Measurements from ENCODE around the gene CD7.

The CD7 gene

DNA sequence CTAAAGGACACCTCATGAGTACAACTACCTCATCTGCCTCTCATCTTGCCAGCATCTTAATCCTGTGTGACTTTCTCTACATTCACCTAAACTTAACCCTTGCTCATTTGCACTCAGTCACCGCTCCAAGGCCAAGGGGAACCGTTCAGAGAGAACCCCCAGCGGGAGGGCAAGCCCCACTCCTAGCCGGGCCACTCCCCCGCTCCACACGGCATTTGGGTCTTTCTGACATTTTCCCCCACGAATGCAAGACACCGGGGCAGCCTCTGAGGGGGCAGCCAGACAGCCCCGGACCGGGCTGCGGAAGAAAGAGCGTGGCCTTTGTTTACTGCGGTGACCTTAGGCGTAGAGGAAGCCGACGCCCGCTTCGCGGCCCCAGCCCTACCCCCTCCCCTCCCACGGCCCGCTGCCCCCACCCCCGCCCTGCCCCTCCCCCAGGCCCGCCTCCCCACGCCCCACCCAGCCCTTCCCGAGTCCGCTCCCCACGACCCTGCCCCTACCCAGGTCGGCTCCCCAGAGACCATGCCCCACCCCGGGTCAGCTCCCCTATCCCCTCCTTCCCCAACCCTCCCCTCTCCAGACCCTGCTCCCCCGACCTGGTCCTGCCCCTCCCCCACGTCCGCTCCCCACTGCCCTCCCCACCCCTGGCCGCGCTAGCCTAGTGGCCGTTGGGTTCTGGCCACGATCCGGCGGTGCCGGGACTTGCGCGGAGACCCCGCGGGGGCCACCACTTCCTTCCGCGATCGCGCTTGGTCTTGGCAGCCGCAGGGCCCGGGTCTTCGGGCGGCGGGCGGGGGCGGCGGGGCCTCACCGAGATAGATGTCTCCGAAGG lies 44.7 kb downstream of the CD7 start:
- TF ChIP-seq YY1 (IDR thresholded peaks at IDR 0.05; ENCODE audit: low read depth) (no peak), ZBTB7A (IDR thresholded peaks at IDR 0.05; ENCODE audit: low read depth) (0 out of 2 replicates have a peak, but pooled peaks have one; percentile 2)

- TF ChIP-seq EGR1 (IDR thresholded peaks at IDR 0.05) (no peak), CREB1 (IDR thresholded peaks at IDR 0.05; ENCODE audit: low read depth) (no peak), RAD21 (IDR thresholded peaks at IDR 0.05; ENCODE audit: low read depth) (no peak), FOXM1 (IDR thresholded peaks at IDR 0.05; ENCODE audit: borderline replicate concordance, low read depth) (no peak)
- TF ChIP-seq, protein P1, sequence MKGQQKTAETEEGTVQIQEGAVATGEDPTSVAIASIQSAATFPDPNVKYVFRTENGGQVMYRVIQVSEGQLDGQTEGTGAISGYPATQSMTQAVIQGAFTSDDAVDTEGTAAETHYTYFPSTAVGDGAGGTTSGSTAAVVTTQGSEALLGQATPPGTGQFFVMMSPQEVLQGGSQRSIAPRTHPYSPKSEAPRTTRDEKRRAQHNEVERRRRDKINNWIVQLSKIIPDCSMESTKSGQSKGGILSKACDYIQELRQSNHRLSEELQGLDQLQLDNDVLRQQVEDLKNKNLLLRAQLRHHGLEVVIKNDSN (IDR thresholded peaks at IDR 0.05) = no peak
Measured at GRCh38 chr17:82271401-82271800, 46.0 kb downstream of the CD7 start.

- TF ChIP-seq CEBPB (IDR thresholded peaks at IDR 0.05) (no peak), TEAD4 (IDR thresholded peaks at IDR 0.05) (no peak), EGR1 (IDR thresholded peaks at IDR 0.05) (no peak), EP300 (IDR thresholded peaks at IDR 0.05; ENCODE audit: borderline replicate concordance) (no peak), FOXM1 (IDR thresholded peaks at IDR 0.05; ENCODE audit: borderline replicate concordance, low read depth) (no peak), MAX (IDR thresholded peaks at IDR 0.05) (no peak), RAD21 (IDR thresholded peaks at IDR 0.05; ENCODE audit: low read depth) (no peak), CREB1 (IDR thresholded peaks at IDR 0.05; ENCODE audit: low read depth) (no peak), REST (IDR thresholded peaks at IDR 0.05; ENCODE audit: low read depth) (no peak), NFIC (IDR thresholded peaks at IDR 0.05) (no peak), TAF1 (IDR thresholded peaks at IDR 0.05; ENCODE audit: low read depth) (no peak), TCF12 (IDR thresholded peaks at IDR 0.05; ENCODE audit: low read depth) (no peak), YY1 (IDR thresholded peaks at IDR 0.05; ENCODE audit: low read depth) (no peak), ZBTB7A (IDR thresholded peaks at IDR 0.05; ENCODE audit: low read depth) (no peak)
- TF ChIP-seq, protein P1 (IDR thresholded peaks at IDR 0.05) = no peak
Measured at GRCh38 chr17:82270651-82271050, 46.8 kb downstream of the CD7 start.

DNA sequence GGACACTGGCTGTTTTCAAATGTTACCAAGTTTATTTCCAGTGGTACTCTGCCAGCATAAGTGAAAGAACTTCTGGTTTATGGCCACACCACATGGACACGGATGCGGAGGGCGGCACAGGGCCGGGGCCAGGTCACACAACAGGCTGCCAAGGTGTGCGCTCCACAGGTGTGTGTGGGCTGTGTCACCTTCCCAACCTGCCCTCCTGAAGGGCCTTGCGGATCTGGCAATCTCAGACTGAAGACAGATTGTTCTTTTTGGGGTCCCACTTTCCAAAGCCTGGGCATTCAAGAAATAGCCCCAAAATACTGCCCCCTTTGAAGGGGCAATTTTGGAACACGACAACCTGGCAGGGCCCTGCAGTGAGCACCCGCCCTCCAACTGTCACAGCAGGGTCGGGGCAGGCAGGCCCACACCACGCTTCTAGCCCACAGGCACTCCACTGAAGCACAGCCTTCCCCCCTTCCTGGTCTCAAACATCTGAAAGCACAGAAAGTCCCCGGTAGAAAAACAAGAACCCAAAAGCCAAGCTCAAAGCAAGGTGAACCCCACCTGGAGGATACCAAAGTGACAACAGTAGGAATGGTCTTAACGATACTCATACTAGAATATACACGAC lies 47.4 kb downstream of the CD7 start:
- TF ChIP-seq CEBPB (IDR thresholded peaks at IDR 0.05) (no peak), MAX (IDR thresholded peaks at IDR 0.05) (no peak), TEAD4 (IDR thresholded peaks at IDR 0.05) (no peak), TCF12 (IDR thresholded peaks at IDR 0.05; ENCODE audit: low read depth) (no peak), EP300 (IDR thresholded peaks at IDR 0.05; ENCODE audit: borderline replicate concordance) (no peak), NFIC (IDR thresholded peaks at IDR 0.05) (no peak), RAD21 (IDR thresholded peaks at IDR 0.05; ENCODE audit: low read depth) (no peak), ZBTB7A (IDR thresholded peaks at IDR 0.05; ENCODE audit: low read depth) (no peak), EGR1 (IDR thresholded peaks at IDR 0.05) (no peak)
- TF ChIP-seq, protein P1 (IDR thresholded peaks at IDR 0.05) = no peak

- no peak for TF ChIP-seq NFIC (IDR thresholded peaks at IDR 0.05)
- TF ChIP-seq REST (IDR thresholded peaks at IDR 0.05; ENCODE audit: low read depth) = no peak
- TF ChIP-seq YY1 (IDR thresholded peaks at IDR 0.05; ENCODE audit: low read depth) = no peak
- no peak for TF ChIP-seq CREB1 (IDR thresholded peaks at IDR 0.05; ENCODE audit: low read depth)
- TF ChIP-seq RAD21 (IDR thresholded peaks at IDR 0.05; ENCODE audit: low read depth) = no peak
Measured at GRCh38 chr17:82269138-82269881, 48.1 kb downstream of the CD7 start.

Measured in Ishikawa (cell line).